Skeletal muscle tissue (tissue), 5 donors: ENCODE results near the gene DDX43. TPM values are rescaled to one million over a fixed set of nuclear protein-coding genes. Genes with fewer than 3 reads are reported as not detected.

ENCODE experiments used
- H3K27ac ChIP-seq: one replicate; pipeline ENCODE4 v1.7.0; 2013; ENCODE audit warnings: mild to moderate bottlenecking, low read depth, low read length, inconsistent platforms
- H3K27me3 ChIP-seq, 3 donors: one replicate each; pipeline ENCODE4 v1.7.0; 2013; ENCODE audit warnings: low read length in 3 of 3; ENCODE audit not compliant: control insufficient read depth in 3 of 3, insufficient read depth in 3 of 3
- H3K36me3 ChIP-seq, 3 donors: one replicate each; pipeline ENCODE4 v1.7.0; 2013; ENCODE audit warnings: low read length in 3 of 3; ENCODE audit not compliant: control insufficient read depth in 3 of 3, insufficient read depth in 3 of 3
- H3K4me1 ChIP-seq, 3 donors: one replicate each; pipeline ENCODE4 v1.7.0; 2013; ENCODE audit warnings: low read length in 3 of 3, mild to moderate bottlenecking in 3 of 3; ENCODE audit not compliant: control insufficient read depth in 3 of 3, insufficient read depth in 3 of 3
- H3K4me3 ChIP-seq, 3 donors: one replicate each; pipeline ENCODE4 v1.7.0; 2013; ENCODE audit warnings: low read length in 3 of 3
- H3K9ac ChIP-seq, 3 donors: one replicate each; pipeline ENCODE4 v1.7.0; 2013; ENCODE audit warnings: low read length in 3 of 3, mild to moderate bottlenecking in 3 of 3, moderate library complexity in 2 of 3, low read depth in 1 of 3
- H3K9me3 ChIP-seq, 3 donors: one replicate each; pipeline ENCODE4 v1.7.0; 2013; ENCODE audit warnings: low read length in 3 of 3; ENCODE audit not compliant: control insufficient read depth in 3 of 3
- small RNA-seq: library from RNA; depleted of rRNA; stranded (forward); fragments of <200 nt; gene quantifications from one replicate; pipeline ENCODE3, GENCODE V24; 2014
- total RNA-seq: library from RNA; depleted of rRNA; stranded (reverse); fragments of >200 nt; gene quantifications from one replicate; pipeline ENCODE4 v1.2.3, GENCODE V29; 2014
- donor health status: Osteomylitis.

The DDX43 gene
- total RNA-seq, 1 donor from 2014 or later: not detected

- H3K36me3 ChIP-seq: peaks cover 3 to 8% (median 6%) of the 10 kb centered on the region in 3 donors
- peaks cover 2 to 12% (median 7%) of the 10 kb centered on the region in 3 donors for H3K4me1 ChIP-seq
- peak within 1 kb of the TSS; percentile 98 for H3K27ac ChIP-seq
- H3K9me3 ChIP-seq: no peaks in the 10 kb centered on the region
- H3K9ac ChIP-seq: peak within 1 kb of the TSS; percentile 98
- peak within 1 kb of the TSS; percentile 98 to 100 (median 98) for H3K4me3 ChIP-seq
- H3K27me3 ChIP-seq: no peaks in the 10 kb centered on the region
Measured at GRCh38 chr6:73461537-73462350, 67.1 kb downstream of the DDX43 start, which contains the start of gene MTO1. TSS of gene MTO1 (plus strand) at chr6:73461737. CDS start at chr6:73461855, 118 bp downstream.

Small RNA genes within 50 kb of the gene (small RNA-seq; reads per million reads assigned to genes)
- gene RNU6-975P: not detected
- not detected for gene RPL39P3

Other genes starting within 250 kb of the DDX43 start
- not detected for gene KHDC1L, start 169.3 kb upstream of the DDX43 start, total RNA-seq
- gene KHDC1, start 131.6 kb upstream of the DDX43 start, total RNA-seq: 2.6 TPM
- not detected for gene DPPA5, start 40.6 kb upstream of the DDX43 start, total RNA-seq
- not detected for gene KHDC3L, start 32.2 kb upstream of the DDX43 start, total RNA-seq
- not detected for gene OOEP, start 24.9 kb upstream of the DDX43 start, total RNA-seq
- gene CGAS, start 57.5 kb downstream of the DDX43 start, total RNA-seq: 7.3 TPM
- 25.6 TPM for gene MTO1, start 66.9 kb downstream of the DDX43 start, total RNA-seq
- gene EEF1A1, start 126.2 kb downstream of the DDX43 start, total RNA-seq: 25,587 TPM